NAMALWA (cell line): Measurements from ENCODE around the gene IVL.
A peak's percentile ranks its signal among the peaks of the same experiment; 100 is the strongest.

Experiments used
- DNase-seq: peaks from one replicate; pipeline ENCODE4 v3.0.0-alpha.2; 2015; ENCODE audit warnings: low spot score

The IVL gene

GRCh38 chr1:152886758-152887409 lies 21.5 kb upstream of the IVL start:
- no peak for DNase-seq

GRCh38 chr1:152888126-152888525 lies 20.2 kb upstream of the IVL start:
- no peak for DNase-seq

GRCh38 chr1:152899027-152899426 lies 9.3 kb upstream of the IVL start:
- DNase-seq = no peak

- DNase-seq = no peak
These were observed 8.5 kb upstream of the IVL start for GRCh38 chr1:152899883-152900282.

GRCh38 chr1:152901631-152902030 lies 6.7 kb upstream of the IVL start:
- DNase-seq = no peak

GRCh38 chr1:152902636-152903035 lies 5.7 kb upstream of the IVL start:
- no peak for DNase-seq

GRCh38 chr1:152904688-152905440 lies 3.5 kb upstream of the IVL start:
- no peak for DNase-seq

- DNase-seq = no peak
These were observed 2.3 kb upstream of the IVL start for GRCh38 chr1:152906023-152906565.

GRCh38 chr1:152909206-152909605 lies 860 bp downstream of the IVL start:
- DNase-seq = no peak

GRCh38 chr1:152912471-152912870 lies 4.1 kb downstream of the IVL start:
- DNase-seq = no peak

GRCh38 chr1:152912900-152913299 lies 4.6 kb downstream of the IVL start:
- no peak for DNase-seq

- DNase-seq = peak; percentile 28
These were observed 9.4 kb downstream of the IVL start for GRCh38 chr1:152917794-152918193.

GRCh38 chr1:152919071-152919470 lies 10.7 kb downstream of the IVL start:
- no peak for DNase-seq

- no peak for DNase-seq
These were observed 15.8 kb downstream of the IVL start for GRCh38 chr1:152924191-152924590.

GRCh38 chr1:152926091-152926490 lies 17.7 kb downstream of the IVL start:
- DNase-seq = peak; percentile 51

- no peak for DNase-seq
These were observed 20.3 kb downstream of the IVL start for GRCh38 chr1:152928671-152929070.

GRCh38 chr1:152932170-152932811 lies 23.9 kb downstream of the IVL start:
- DNase-seq = no peak

GRCh38 chr1:152933196-152933595 lies 24.9 kb downstream of the IVL start:
- DNase-seq = no peak

- DNase-seq = no peak
These were observed 32.3 kb downstream of the IVL start for GRCh38 chr1:152940614-152941013.

- no peak for DNase-seq
These were observed 32.8 kb downstream of the IVL start for GRCh38 chr1:152941037-152941711.

- no peak for DNase-seq
These were observed 33.8 kb downstream of the IVL start for GRCh38 chr1:152942161-152942560.

GRCh38 chr1:152946248-152946647 lies 37.9 kb downstream of the IVL start:
- no peak for DNase-seq
